Measurements from ENCODE around the gene CCBE1.
A peak's percentile ranks its signal among the peaks of the same experiment; 100 is the strongest.
"Not testable (repeated sequence)": the region's sequence is repeated elsewhere in the genome, so short reads cannot be mapped to it uniquely, and the experiment has no call there.

CCBE1 gene

DNA sequence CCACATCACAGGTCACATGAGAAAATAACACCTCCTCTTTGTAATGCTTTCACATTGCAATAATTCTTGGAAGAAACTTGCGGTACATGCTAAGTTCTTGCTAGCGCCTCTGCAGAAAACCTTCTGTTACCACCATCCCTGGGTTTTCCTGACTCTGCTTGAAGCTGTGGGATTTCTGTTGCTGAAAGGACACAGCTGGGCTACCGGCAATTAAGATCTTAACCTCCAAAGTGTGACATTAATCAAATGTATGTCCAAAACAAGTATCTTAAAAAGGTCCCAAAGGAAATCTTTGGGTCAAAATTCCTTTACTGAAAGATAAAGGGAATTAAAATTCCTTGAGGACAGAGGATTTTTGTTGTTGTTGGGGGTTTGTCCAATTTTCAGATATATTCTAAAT is 7.5 kb downstream of the CCBE1 start:
- no peak overlapping the region for H3K27ac ChIP-seq
- DNase-seq (ENCODE audit: low read depth, low spot score): no peak

DNA sequence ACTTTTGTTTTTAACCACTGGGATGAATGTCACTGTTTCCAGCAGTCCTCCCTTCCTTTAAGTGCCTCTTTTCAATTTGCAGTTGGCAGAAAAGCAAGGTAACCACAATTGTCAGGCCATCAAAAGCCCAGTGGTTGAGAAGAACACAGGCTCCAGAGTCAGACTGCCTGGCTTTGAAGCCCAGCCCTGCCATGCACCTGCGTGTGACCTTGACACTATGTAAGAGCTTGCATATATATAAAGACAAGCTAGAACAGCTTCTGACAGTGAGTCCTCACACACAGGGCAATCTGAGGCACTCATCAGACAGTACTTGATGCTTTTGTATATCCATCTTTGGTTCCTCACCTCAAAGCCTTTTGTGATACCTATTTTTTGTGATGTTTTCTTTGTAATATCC is 11.0 kb downstream of the CCBE1 start:
- no peak for DNase-seq (ENCODE audit: low read depth, low spot score)
- H3K27ac ChIP-seq: no peak overlapping the region

- no peak overlapping the region for H3K27ac ChIP-seq
- no peak for DNase-seq (ENCODE audit: low read depth, low spot score)
Measured at GRCh38 chr18:59685501-59685900, 11.7 kb downstream of the CCBE1 start.

- no peak for DNase-seq (ENCODE audit: low read depth, low spot score)
Measured at GRCh38 chr18:59684777-59685176, 12.4 kb downstream of the CCBE1 start.

DNA sequence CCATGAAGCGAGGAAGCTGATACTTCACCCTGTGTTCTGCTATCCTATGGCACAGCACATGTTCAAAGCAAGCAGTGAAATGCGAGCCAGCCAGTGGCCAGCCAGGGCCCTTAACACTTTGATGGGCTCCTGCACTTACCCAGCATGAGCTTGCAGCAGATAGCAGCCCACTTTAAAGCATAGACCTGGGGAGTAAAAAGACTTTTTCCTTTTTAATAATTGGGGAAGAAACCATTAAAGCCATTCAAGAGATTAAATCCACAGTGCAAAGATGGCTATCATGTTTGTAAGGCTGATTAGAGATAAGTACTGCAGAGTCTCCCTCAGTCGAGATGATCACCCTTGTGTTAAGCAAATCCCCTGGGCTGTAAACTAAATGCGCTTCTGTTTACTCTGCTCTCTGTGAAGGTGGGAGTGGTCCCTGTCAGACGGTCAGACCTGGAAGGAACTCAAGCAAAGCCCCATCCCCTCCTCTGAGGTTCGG is 15.7 kb downstream of the CCBE1 start:
- DNase-seq (ENCODE audit: low read depth, low spot score): no peak
- H3K27ac ChIP-seq: no peak overlapping the region

More at GRCh38 chr18:59684777-59685176, 12.4 kb downstream of the CCBE1 start:
- H3K27ac ChIP-seq: no peak overlapping the region

GRCh38 chr18:59681051-59681450 is 16.2 kb downstream of the CCBE1 start:
- DNase-seq (ENCODE audit: low read depth, low spot score): no peak
- H3K27ac ChIP-seq: no peak overlapping the region

DNA sequence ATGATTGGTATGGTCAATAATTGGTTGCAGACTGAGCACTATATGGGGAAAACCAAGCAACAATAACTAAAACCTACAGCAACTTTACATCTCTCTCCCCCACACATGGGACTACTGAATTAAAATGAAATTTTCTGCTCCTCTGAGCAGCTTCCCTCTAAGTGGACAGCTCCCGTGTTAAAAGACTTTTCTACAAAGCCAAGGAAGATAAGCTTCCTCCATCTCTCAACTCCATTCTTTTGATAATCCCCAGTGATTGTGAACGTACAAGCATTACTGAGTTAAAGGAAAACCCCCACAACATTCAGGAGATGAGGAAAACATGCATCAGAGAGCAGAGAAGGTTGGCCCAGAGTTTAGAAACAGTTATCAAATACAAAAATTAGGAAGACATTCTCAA is 21.9 kb downstream of the CCBE1 start:
- no peak overlapping the region for H3K27ac ChIP-seq
- no peak for DNase-seq (ENCODE audit: low read depth, low spot score)

- no peak for DNase-seq (ENCODE audit: low read depth, low spot score)
- no peak overlapping the region for H3K27ac ChIP-seq
Measured at GRCh38 chr18:59674903-59675270, 22.3 kb downstream of the CCBE1 start.

DNA sequence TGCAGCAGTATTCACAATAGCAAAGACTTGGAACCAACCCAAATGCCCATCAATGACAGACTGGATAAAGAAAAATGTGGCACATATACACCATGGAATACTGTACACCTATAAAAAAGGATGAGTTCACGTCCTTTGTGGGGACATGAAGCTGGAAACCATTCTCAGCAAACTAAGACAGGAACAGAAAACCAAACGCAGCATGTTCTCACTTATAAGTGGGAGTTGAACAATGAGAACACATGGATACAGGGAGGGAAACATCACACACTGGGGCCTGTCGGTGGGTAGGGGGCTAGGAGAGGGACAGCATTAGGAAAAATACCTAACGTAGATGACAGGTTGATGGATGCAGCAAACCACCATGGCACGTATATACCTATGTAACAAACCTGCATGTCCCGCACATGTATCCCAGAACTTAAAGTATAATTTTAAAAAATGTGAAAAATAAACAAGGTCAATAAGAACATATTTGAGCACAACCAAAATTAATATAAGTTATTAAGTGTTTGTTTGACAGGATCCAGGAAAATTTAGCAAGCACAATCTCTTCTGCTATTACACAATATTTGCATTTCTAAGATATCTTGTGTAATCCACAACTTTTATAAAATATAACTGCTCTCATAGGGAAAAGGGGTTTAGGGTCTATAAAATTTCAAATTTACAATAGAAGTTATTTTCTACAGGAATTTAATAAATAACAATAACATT is 22.9 kb downstream of the CCBE1 start:
- no peak for DNase-seq (ENCODE audit: low read depth, low spot score)
- no peak overlapping the region for H3K27ac ChIP-seq

DNA sequence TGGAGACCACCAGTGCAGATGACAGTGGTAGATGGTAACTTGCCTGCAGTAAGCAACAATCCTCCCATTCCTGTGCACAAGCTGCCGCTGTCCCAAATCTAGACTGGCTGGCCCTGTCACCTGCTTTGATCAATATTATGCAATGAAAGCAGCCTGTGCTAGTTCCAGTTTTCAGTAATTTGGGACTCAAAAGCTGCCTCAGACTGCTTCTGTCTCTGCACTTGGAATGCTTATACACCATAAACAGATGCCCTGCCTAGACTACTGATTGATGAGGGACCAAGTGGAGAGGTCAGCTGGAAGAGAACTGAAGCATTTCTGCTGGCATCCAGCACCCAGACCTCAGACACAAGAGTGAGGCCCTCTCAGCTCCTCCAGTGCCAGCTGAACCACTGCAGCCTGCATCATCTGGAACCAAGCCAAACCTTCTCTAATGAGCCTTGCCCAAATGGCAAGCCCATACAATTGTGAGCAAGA is 24.9 kb downstream of the CCBE1 start:
- no peak overlapping the region for H3K27ac ChIP-seq
- no peak for DNase-seq (ENCODE audit: low read depth, low spot score)

- DNase-seq (ENCODE audit: low read depth, low spot score): no peak
- H3K27ac ChIP-seq: no peak overlapping the region
Measured at GRCh38 chr18:59671551-59671950, 25.7 kb downstream of the CCBE1 start.

DNA sequence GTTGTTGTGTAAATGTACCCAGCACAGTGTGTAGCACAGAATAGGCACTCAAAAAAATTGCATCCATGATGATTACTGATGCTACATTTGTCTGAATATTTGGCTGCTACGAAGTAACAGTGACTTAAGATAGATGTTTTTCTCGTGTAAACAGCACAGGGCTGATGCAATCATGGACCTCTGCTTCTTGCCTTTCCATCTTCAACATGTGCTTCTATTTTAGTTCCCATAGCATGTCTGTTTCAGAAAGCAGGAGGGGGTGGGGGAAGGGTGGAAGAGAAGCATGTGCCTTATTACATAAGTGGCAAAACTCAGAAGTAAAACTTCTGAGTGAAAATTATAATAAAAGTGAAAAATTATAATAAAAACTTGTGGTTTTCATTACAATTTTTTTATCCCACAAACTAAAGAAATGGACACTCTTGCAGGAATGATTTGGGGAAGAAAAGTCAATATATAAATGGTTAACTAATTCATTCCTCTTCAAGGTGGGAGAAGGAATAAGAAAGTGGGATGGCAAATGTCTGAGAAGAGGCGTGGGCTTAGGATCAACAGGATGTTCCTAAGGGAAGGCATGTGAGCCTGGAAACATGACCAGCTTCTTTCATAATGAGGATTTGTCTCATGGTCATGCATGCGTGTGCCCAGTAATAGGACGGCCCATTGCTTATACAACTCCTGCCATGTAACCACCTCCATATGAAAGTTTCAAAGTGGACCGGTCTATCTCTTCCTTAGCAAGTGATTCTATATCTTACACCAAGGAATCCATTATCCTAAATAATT is 27.2 kb downstream of the CCBE1 start:
- DNase-seq (ENCODE audit: low read depth, low spot score): no peak
- no peak overlapping the region for H3K27ac ChIP-seq

GRCh38 chr18:59667488-59667887 is 29.7 kb downstream of the CCBE1 start:
- H3K27ac ChIP-seq: no peak overlapping the region
- no peak for DNase-seq (ENCODE audit: low read depth, low spot score)

DNA sequence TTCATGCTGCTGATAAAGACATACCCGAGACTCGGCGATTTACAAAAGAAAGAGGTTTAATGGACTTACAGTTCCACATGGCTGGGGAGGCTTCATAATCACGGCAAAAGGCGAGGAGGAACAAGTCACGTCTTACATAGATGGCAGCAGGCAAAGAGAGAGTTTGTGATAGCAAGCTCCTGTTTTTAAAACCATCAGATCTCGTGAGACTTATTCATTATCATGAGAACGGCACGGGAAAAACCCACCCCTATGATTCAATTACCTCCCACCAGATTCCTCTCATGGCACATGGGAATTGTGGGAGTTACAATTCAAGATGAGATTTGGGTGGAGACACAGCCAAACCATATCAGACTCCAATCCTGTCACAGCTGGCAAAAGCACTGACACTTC is 31.2 kb downstream of the CCBE1 start:
- DNase-seq (ENCODE audit: low read depth, low spot score): not testable (repeated sequence)

GRCh38 chr18:59665057-59666006 is 31.9 kb downstream of the CCBE1 start:
- no peak for DNase-seq (ENCODE audit: low read depth, low spot score)
- no peak overlapping the region for H3K27ac ChIP-seq

More for the DNA sequence above, 31.2 kb downstream of the CCBE1 start:
- not testable (repeated sequence) for H3K27ac ChIP-seq

- DNase-seq (ENCODE audit: low read depth, low spot score): no peak
- no peak overlapping the region for H3K27ac ChIP-seq
Measured at GRCh38 chr18:59664329-59664728, 32.9 kb downstream of the CCBE1 start.

DNA sequence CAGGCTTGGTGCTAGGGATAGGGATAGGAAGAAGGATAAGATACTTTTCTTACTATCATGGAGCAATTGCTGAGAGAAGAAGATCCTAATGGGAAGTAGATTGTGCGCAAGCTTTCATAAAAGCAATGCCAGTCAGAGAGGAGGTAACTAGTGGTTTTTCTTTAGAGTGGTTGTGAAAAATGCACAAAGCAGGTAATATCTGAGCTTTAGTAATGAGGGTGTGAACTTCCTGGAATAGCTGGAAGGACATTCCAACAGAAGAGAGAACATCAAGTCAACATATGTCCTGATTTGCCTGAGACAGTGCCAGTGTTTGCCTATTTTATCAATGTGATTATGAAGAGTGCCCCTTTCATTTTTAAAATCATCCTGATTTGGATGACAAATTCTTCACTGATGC is 34.1 kb downstream of the CCBE1 start:
- DNase-seq (ENCODE audit: low read depth, low spot score): no peak
- peak overlapping the region; percentile 78 for H3K27ac ChIP-seq

DNA sequence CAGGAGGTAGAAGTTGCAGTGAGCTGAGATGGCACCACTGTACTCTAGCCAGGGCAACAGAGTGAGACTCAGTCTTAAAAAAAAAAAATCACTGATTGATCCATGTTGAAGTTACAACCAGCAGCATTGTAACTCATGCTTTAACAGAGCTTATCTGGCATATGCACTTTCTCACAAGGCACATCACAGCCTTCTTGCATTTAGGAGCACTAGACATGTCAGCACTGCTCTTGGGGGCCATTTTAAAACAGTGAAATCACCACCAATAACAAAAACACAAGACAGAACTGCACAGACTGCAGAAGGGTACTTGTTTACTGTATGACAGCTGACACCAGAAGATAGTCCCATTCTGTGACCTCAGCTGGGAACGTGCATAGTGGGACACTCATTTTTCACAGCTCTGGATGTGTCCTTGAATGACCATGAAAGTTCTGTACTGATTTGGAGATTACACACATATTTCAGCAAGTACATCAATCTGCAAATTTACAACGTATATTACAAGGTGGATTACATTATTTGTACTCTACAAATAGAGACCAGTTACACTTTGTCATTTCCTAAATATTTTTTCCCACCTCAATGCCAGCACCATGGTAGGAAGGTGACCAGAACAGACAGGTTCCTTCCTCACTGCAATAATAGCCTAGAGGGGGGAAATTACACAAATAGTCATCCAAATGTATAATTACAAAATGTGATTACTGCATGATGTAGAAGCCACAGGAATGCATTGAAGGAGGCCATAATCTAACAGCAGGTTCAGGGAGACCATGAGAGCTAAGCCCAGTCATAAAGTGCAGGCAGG is 35.1 kb downstream of the CCBE1 start:
- DNase-seq (ENCODE audit: low read depth, low spot score): peak; percentile 44
- H3K27ac ChIP-seq: peak overlapping the region; percentile 78

Measured in epithelial cell of prostate (primary cell).